AG20443 (cell line): ENCODE results near the gene ACTN4.

Source experiments
- DNase-seq: peaks from one replicate; pipeline ENCODE4 v3.0.0; 2012; ENCODE audit warnings: low spot score, mixed read lengths

The ACTN4 gene

DNA sequence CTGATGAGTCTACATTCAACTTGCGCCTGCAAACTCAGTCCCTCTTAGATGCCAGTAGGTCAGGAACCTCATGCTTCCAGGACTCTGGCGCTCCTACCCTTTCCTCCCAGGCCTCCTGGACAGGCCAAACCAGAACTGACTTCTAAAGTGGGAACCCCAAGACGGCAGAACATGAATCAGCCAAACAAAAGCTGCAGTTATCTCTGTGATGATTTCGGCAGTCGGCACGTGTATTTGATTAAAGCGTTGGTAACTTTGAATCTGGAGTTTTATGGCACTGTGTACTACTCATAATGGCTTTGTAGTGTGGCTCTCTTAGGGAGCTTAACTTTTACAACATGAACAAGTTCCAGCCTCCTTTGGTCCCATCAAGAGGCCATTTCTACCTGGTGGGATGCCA lies 13.7 kb downstream of the ACTN4 start:
- DNase-seq = no peak

DNA sequence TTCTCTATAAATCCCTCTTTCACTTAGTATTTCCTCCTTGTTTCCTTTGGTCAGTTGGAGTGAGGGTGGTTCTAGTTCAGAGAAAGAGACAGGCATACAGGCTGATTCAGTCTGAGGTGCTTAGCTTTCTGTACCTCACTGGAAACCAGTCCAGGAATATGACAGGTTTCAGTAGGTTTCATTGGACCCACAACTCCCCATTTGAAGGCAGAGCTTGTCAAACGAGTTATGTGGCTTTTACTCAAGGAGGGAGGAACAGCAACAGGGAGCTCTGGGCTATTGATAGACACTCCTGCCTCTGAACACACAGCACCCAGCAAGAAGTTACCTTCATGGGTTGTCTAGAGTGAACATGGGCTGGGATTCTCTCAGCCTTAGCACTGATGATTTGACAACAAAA lies 14.5 kb downstream of the ACTN4 start:
- no peak for DNase-seq

DNA sequence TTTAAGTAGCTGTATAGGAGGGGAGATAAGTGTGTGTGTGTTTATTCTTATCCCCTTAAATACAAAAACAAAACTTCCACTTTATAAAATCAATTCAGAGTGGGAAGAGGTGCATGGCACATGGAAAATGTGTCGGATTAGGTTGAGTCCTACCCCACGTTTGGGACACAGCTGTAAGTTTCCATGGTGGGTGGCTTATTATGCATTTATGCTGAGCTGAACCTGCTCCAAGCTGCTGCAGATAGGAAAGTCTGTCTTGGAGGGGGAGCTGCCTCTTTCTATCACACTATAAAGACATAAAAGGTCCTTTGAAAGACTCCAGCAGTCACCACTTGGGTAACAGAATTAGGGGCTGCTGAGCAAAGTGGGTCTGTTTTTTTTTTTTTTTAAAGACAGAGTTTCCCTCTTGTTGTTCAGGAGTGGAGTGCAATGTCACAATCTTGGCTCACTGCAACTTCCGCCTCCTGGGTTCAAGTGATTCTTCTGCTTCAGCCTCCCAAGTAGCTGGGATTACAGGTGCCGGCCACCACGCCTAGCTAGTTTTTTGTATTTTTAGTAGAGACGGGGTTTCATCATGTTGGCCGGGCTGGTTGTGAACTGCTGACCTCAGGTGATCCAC lies 15.2 kb downstream of the ACTN4 start:
- DNase-seq = no peak

DNA sequence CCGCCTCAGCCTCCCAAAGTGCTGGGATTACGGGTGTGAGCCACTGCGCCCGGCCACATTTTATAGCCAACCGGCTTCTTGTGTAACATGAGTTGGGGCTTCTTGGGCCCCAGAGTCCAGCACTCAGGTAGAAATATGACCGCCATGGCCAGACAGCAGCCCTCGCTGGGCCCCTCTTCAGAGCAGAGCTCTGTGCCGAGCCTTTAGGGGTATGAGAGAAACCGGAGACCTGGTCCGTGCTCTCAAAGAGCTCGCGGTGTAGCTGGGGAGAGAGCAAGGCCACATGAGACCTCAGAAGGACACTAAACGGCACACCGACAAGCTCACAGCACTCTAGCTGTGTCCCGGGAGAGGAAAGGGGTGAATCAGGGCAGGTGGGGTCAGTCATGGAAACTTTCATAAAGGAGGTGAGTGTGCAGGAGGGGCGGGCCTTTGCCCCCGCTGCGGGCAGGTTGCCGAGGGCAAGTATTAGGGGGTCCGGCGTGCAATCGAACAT lies 15.8 kb downstream of the ACTN4 start:
- no peak for DNase-seq

DNA sequence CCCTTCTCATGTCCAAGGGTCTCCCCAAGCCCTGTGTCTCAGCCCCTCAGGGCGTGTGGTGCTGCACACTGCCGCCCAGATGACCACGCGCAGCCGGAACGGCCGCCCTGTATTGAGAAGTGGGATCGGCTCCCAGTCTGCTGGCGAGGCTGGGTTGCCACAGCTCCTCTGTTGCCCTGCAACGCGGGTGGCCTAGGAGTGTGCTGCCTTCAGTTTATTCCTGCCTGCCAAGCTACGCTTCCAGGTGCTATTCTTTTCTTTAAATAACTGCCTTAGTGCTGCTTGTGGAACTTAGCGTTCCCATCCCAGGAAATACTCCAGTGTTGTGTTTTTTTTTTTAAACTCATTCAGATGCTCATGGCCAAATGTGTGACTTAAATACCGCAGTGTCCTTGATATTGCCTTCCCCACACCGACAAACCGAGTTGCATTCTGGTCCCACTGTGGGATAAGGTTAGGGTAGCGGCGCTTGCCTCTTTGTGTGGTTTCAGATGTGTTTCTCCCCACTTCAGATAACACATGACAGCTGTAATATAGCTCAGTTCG lies 16.6 kb downstream of the ACTN4 start:
- no peak for DNase-seq

DNA sequence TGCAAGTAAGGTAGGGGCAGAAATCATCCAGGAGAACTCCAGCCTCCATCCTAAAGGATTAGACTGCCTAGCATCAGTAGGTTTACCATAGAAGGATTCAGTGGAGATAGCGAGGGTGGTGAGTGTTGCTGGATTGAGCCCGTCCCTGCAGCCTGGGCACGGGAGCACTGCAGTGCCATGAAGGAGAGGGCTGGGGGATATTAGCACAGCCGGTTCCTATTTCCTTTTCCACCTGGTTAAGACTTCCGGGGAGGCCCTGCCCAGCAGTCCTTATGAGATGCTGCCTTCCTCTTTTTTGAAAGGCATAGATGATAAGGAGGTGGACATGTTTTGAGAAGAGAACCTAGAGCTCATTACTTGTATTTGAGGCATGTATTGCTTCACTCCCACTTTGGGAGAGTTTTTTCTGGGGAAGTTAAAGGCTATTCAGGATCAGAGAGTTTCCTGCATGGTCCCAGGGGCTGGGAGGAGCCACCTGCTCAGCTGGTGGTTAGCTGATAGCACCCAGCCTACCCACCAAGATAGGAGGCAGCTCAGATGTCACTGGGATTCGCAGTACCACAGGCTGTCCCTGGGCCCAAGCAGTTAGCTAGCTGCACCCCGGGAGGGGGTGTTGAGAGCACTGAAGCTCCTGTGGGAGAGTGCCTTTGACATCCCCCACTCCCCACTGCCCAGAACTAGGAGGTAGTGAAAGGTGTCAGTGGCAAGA lies 17.2 kb downstream of the ACTN4 start:
- no peak for DNase-seq

DNA sequence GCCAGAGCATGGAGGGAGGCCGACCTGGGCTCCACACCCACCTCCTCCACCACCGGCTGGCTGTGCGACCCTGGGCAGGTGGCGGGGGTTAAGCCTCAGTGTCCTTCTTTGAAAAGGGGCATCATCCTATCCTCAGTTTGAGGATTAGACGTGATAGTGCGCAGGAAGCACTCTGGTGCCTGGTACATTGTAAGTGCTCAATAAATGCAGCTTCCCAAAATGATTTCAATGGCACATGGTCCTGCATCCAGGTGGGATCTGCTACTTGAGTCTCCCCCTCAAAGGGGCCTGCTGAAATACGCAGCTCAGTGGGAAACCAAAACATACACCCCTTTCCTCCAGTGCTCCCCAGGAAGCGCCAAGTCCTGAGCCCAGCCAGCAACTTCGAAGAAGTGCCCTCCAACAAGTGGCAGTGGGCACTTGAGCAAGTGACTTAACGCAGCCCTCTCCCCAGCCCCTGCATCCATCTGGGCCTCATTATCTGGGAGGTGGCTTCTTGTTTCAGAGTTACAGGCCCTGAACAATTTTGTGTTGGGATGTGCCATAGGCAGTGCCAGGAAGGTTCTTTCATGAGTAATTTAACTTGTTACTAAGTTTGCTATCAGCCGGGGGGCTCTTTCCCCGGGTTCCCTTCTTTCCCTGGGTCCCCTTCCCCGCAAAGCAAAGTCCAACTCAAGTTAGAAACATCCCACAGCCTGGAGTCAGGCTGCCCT lies 17.9 kb downstream of the ACTN4 start:
- DNase-seq = no peak

DNA sequence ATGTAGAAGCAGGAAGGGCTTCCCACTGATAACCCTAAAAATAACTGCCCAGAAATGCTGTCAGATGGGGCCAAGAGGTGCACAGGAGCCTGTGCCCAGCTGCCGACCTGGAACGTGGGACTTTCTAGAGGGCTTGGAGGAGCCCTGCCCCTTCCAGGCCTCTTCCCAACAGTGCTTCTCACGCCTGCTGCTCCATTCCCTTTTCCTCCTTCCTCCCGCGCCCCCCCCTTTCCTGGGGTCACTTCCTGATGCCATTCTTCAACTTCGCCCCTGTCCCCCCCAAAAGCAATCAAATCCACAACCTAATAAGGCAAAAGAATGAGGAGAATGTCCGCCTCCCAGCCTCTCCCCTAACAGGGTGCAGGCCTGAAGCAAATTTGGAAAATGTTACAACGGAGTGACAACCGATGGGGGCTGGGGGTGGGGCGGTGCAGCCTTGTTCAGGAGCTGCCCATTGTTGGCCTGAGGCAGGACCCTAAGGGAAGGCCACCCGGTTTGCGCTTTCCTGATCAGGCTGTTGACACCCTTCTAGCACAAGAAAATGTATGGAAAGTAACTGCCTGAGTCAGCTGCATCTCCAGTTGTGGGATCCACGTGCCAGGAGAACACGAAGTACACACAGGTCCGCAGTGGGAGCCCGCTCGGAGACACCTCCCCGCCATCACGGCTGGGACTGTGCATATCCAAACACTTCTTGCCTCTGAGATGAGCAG lies 18.7 kb downstream of the ACTN4 start:
- peak; percentile 69 for DNase-seq

DNA sequence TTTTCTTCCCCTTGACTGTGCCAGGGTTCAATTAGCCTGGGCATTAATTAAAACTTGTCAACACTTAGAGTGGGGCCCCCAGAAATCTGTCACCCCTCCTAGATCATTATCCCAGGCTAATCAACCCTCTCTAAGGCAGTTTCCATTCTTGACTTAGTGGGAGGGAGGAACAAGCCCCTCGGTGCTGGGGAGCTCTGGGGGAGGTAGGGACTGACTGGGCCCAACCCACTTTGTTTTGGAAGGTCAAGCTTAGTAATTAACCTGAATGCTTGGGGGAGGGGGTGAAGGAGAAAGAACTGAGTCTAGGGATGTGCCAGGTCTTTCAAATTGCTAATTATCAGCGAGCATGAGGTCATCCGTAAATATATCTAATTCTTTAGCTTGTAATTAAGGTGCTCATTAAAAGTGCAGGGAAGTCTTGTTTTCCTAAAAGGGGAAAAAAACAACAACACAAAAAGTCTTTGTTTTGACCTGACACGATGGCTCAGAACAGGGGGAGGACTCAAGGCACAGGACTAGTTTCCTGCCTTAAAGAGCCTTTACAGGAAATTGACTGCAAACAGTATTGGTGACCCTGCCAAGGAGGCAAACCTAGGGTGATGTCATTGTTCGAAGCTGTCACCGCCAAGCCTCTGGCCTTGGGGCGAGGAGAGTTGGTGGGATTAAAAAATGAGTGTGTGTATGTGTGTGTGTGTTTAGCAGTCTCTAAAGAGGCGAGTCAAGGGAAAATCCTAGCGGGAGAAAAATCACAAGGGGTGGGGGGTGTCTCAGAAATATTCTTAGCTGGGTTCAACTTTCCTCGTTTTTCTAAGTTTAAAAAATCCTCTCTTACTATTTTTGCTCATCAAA lies 19.4 kb downstream of the ACTN4 start:
- peak; percentile 75 for DNase-seq

DNA sequence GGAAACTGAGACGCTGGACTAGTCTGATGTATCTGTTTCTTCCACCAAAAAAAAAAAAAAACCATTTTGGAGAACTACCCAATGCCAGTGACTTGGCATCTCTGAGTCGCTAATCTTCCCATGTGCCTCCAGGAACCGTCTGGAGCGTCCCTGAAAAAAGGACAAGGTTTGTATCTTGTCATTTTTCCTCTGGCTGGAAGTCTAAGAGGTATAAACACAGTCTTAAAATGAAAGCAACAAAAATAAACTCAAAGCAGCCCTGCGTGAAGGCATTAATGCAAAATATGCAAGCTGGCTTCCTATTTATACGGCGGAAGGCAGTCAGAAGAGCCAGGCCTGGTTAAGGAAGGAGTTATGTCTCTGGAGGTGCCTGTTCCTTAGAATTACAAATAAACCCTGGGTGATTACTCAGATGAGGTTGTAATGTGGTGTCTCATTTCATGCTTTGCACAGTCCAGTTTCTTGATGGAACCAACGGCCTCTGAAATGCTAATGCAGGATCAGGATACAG lies 20.3 kb downstream of the ACTN4 start:
- DNase-seq = no peak

DNA sequence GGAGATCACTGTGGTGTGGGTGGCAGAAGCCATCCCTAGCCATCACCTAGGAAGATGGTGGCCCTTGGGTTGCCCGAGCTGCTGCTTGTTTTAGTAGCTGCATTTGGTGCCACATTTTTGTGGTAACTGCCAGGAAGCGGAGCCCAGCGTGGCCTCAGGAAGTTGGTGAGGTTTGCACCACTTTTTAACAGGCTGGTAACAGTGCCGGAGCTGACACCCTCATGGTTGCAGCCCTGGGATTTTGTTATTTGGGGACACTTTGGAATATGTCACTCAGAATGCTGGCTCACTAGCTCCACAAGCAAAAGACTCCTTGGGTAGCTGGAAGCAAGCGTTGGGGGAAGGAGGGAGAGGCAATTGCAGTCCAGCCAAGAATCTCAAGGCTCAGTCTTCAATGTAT lies 22.1 kb downstream of the ACTN4 start:
- no peak for DNase-seq

DNA sequence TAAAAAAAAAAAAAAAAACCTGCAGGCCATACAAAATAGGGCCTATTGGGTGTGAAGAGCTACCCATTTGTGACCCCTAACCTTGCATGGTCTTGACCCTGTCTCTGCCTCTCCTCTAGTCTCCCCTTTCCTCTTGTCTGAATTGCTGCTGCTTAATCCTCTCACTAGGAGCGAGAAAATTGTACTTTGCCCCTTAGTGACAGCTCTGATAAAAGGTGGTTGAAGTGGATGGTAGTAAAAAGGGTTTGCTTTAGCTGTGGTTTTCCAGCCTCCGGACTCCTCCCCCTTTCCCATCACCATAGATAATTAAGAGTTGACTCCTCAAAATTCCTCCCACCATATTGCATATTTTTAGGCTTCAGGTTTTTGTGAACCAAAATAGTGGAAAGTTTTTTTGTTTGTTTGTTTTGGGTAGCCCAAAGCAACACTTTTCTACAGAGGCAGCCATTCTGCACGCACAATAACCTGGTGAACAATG lies 23.5 kb downstream of the ACTN4 start:
- no peak for DNase-seq

DNA sequence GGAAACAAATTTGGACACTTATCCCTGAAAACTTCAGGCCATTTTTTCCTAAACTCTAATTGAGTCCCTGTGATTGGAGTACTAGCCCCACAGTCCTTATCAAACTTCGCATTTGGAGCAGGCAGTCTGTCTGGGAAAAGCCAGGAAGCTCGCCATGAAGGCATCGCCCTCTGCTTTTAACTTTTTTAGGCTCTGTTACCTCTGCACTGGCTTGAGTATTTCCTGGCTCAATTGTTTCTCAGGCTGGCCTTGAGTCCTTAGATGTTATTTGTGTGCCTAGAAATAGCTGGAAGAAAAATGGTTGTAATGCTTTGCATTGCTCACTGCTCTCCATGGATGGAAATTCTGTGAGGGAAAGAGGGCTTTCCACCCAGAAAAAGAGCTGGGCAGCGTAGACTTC lies 24.2 kb downstream of the ACTN4 start:
- DNase-seq = no peak

DNA sequence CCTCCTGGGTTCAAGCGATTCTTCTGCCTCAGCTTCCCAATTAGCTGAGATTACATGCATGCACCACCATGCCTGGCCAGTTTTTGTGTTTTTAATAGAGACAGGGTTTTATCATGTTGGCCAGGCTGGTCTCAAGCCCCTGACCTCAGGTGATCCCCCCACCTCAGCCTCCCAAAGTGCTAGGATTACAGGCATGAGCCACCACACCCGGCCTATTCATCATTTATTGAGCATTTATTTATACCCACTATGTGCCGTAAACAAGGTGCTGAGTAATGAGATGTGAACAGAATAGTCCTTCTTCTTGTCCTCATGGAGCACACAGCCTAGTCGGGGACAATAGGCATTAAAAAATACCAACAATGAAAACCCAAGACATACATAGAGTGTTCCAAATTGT lies 25.6 kb downstream of the ACTN4 start:
- no peak for DNase-seq

DNA sequence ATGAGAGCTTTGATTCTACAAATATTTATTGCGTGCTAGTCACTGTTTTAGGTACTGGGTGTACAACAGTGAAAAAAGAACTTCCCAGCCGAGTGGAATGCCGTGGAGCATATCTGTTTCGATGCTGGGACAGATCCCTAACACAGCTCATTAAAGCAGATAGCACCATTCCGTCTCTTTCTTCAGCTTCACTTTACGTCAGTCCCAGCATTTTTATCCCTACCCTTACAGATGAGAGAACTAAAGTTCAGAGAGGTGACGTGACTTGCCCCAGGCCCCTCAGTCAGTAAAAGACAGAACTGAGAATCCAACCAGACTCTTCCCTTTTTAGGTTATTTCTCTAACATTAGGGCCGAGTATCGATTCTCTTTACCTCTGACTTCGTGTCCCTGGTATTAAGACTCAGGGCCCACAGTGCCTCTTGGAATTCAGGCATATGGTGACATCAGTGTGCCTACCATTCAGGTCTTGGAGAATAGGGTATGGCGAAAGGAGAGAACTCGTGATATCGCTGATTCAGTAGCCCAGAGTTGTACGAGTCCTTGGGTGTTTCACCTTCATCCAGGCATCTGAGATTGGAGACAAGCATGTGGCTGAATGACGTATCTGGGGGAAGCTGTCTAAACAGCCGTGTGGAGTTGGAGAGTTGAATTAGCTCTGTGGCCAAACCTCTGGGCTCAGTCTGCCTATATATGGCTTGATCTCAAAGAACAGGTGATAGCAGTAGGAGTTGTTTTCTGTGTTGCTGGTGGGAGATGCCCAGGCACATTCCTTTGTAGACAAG lies 27.1 kb downstream of the ACTN4 start:
- DNase-seq = no peak

DNA sequence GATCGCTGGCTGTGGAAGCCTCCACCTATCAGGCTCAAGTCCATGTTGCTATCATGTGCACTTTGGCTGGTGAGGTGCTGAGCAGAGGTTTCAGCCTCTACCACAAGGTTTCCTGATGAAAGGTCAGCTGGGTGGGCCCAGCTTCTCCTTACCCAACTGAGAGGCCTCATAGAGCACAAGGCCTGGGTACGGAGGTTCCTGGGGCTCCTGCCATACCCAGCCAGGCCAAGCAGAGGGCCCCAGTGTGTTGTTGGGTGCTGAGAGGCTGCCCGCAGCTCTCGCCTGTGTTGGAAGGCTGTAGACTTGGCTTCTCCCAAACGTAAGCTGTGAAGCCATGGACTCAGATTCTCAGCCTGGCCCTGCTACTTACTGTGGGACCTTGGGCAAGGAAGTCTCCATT lies 28.2 kb downstream of the ACTN4 start:
- DNase-seq = no peak

DNA sequence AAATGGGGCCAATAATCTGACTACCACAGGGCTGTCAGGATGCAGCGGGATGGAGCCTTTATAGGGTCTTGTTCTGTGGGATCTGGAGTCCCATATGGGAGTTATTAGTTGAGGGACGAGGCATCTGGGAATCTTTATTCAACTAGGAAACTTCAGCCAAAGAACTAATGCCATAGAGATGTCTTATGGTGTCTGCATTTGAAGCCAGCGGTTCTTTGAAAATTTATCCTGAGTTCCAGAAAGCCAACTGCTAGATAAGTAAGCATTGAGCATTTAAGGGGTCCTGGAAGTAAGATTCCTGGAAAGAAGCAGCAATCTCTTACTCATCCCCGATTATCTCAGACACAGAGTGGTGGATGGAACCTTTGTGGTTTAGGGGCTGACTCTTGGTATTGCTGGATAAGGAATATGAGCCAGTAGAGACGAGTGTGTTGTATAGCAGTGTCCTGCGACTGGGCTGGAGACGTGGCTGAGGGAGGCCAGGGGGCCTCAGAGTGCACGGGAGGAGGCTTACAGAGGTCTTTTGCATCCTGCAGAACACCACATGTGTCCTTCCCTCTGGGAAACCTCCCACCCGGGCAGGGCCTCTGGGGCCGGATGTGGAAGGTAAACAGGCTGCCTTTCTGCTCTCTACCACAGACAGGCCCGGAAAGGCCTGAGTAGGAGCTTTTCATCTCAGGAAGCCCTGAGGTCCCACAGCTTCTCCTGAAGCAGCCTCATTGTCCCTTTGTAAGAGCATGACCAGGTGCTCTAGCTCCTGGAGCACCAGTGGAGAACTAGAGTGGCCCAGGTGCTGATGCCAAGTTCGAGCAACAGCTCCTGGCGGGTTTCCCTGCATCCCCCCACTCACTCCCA lies 28.8 kb downstream of the ACTN4 start:
- DNase-seq = peak; percentile 44

DNA sequence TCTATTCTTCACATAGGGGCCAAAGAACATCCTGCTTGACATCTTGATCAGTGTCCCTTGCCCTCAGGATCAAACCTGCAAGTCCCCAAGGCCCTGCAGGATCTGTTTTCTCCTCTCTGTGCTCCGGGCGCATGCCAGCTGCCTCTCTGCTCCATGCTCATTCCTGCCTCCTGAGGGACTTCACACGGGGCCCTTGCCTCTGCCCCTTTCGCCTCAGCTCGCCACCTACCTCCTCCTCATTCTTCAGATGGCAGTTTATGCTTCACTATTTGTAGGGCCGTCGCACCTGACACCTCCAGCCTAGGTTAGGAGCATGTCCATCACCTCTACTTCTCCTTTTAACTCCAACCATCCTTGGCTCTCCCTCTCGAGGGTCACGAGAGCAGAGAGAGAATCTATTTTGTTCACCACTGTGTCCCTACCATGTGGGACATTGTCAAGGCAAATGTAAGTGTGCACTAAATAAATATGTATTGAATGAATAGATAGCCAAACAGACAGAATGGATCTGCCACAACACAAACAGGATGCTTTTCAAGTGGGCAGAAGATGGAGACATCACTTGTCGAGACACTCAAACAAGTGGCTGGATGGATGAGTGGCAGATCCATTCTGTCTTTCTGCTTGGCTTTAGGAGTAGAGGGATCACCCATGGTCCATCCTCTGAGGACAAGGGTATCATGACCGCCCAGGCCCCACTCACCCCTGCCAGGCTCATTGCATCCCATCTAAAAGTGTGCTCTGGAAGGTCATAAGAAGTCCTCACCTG lies 29.6 kb downstream of the ACTN4 start:
- DNase-seq = no peak
